CD4-positive, alpha-beta T cell (primary cell): ENCODE results near the gene CALN1. TPM values are rescaled to one million over a fixed set of nuclear protein-coding genes. Genes with fewer than 3 reads are reported as not detected.

Experiments
- ATAC-seq: fragments of 200-7000 bp; cut with Tn5 transposase; one replicate; pipeline ENCODE4 v1.10.0; 2022; ENCODE audit warnings: mild to moderate bottlenecking; ENCODE audit not compliant: poor library complexity
- CTCF ChIA-PET: fragments of 350-600 bp; sonication (Branson Sonifier 250); formaldehyde crosslinking; loops from one replicate; lab custom pipeline; 2021; ENCODE audit warnings: antibody characterized with exemption, inconsistent platforms; lab: Charles Lee
- POLR2A ChIA-PET: fragments of 350-600 bp; sonication (Branson Sonifier 250); formaldehyde crosslinking; loops from one replicate; lab custom pipeline; 2021; ENCODE audit warnings: antibody characterized with exemption, inconsistent platforms; lab: Charles Lee
- DNase-seq, 14 experiments: peaks; one replicate each; pipeline ENCODE4 v3.0.0-alpha.2; 2013 to 2020; ENCODE audit warnings: mixed read lengths in 2 of 14
- H3K27ac ChIP-seq, 2 donors: one replicate each; pipeline versions ENCODE4 v1.5.1 to v1.7.0; 2013; ENCODE audit warnings: low read length in 2 of 2, low read depth in 1 of 2, mild to moderate bottlenecking in 1 of 2
- H3K27me3 ChIP-seq, 2 experiments: 1 replicate in 1 of 2; 2 replicates in 1 of 2; pipeline versions ENCODE4 v1.6.1 to v1.7.0; 2013; ENCODE audit warnings: low read length in 2 of 2, control low read depth in 1 of 2, mild to moderate bottlenecking in 1 of 2, moderate library complexity in 1 of 2; ENCODE audit not compliant: insufficient read depth in 2 of 2, control insufficient read depth in 1 of 2
- H3K36me3 ChIP-seq: one replicate; pipeline ENCODE4 v1.6.1; 2013; ENCODE audit warnings: low read length, control low read depth; ENCODE audit not compliant: insufficient read depth
- H3K4me1 ChIP-seq: one replicate; pipeline ENCODE4 v1.6.1; 2013; ENCODE audit warnings: low read length, control low read depth; ENCODE audit not compliant: insufficient read depth
- H3K4me3 ChIP-seq: one replicate; pipeline ENCODE4 v1.5.1; 2013; ENCODE audit warnings: mild to moderate bottlenecking, low read length, moderate library complexity
- H3K9me3 ChIP-seq, 2 experiments: 1 replicate in 1 of 2; 2 replicates in 1 of 2; pipeline versions ENCODE4 v1.6.1 to v1.7.0; 2013; ENCODE audit warnings: low read length in 2 of 2, mild to moderate bottlenecking in 2 of 2, control low read depth in 1 of 2, moderate library complexity in 1 of 2; ENCODE audit not compliant: control insufficient read depth in 1 of 2, insufficient read depth in 1 of 2
- H3K27ac Mint-ChIP-seq: one replicate; pipeline ENCODE4 v1.8.0; 2020; ENCODE audit warnings: mixed read lengths
- H3K27me3 Mint-ChIP-seq: one replicate; pipeline ENCODE4 v1.8.0; 2021; ENCODE audit warnings: mixed read lengths
- H3K36me3 Mint-ChIP-seq: one replicate; pipeline ENCODE4 v1.8.0; 2021; ENCODE audit warnings: low read depth, mixed read lengths
- H3K4me1 Mint-ChIP-seq: one replicate; pipeline ENCODE4 v1.8.0; 2021; ENCODE audit warnings: low read depth, mixed read lengths
- H3K4me3 Mint-ChIP-seq: one replicate; pipeline ENCODE4 v1.8.0; 2020; ENCODE audit warnings: mild to moderate bottlenecking, mixed read lengths
- H3K9me3 Mint-ChIP-seq: one replicate; pipeline ENCODE4 v1.8.0; 2020; ENCODE audit warnings: mixed read lengths
- CTCF ChIP-seq: fragments of 200-600 bp; IDR thresholded peaks from one replicate; pipeline ENCODE4 v1.8.0; 2022; ENCODE audit warnings: antibody characterized with exemption, mild to moderate bottlenecking
- intact Hi-C, 2 experiments: fragments of 100-400 bp; cut with DNase I in 1 of 2; cut with micrococcal nuclease in 1 of 2; formaldehyde crosslinking; loops; one replicate each; pipeline versions ENCODE4 v1.15.1 to v1.9.0; 2023 to 2025; cut with DNase I, micrococcal nuclease
- total RNA-seq, 174 experiments: library from RNA in 2 of 174; stranded (reverse) in 2 of 174; gene quantifications; one replicate each; pipeline ENCODE4 v1.2.3 and lab custom pipeline; 2021 to 2026

CALN1 gene
- total RNA-seq, 2 experiments from 2014 or later: 0.06 TPM; not detected in 1

DNA sequence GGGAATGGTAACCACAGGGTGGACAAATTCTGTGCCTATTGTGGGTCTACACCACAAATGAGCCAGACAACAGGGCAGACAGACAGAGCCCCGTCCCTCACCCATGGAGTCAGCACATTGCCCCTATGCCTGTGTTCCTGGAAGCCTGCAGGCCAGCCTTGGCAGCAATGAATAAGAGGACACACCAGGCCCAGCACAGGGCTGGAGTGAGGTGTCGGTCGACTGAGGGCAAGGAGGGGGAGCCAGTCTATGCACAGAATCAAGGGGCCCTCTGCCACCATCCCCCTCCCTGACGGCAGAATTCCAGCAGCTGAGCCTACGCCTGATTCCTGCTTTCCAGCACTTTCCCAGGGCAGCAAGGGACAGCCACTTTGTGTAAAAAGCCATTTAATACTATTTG, 98.2 kb downstream of the CALN1 start:
- H3K9me3 ChIP-seq: peaks cover 0 to 14% of the 10 kb centered on the region in 2 experiments
- Mint-ChIP-seq H3K27ac (no peak overlapping the region), H3K4me1 (no peaks in the 10 kb centered on the region), H3K4me3 (no peak overlapping the region), H3K36me3 (no peaks in the 10 kb centered on the region), H3K27me3 (no peaks in the 10 kb centered on the region), H3K9me3 (no peaks in the 10 kb centered on the region)
- no peaks in the 10 kb centered on the region for H3K36me3 ChIP-seq
- ChIA-PET POLR2A (no interaction called here), CTCF (no interaction called here)
- no peak overlapping the region for H3K27ac ChIP-seq
- no peaks in the 10 kb centered on the region for H3K4me1 ChIP-seq
- no peak for ATAC-seq
- no peak for TF ChIP-seq CTCF
- H3K4me3 ChIP-seq: no peak overlapping the region
- no peaks in the 10 kb centered on the region for H3K27me3 ChIP-seq
- intact Hi-C loops: no loop called here
- DNase-seq: no peak

- Histone ChIP-seq H3K27ac (no peak overlapping the region), H3K36me3 (no peaks in the 10 kb centered on the region), H3K27me3 (no peaks in the 10 kb centered on the region), H3K9me3 (peaks cover 0 to 20% of the 10 kb centered on the region in 2 experiments), H3K4me1 (no peaks in the 10 kb centered on the region), H3K4me3 (no peak overlapping the region)
- ATAC-seq (no peak), DNase-seq (no peak)
- TF ChIP-seq CTCF: no peak
- Mint-ChIP-seq H3K27me3 (no peaks in the 10 kb centered on the region), H3K4me1 (no peaks in the 10 kb centered on the region), H3K36me3 (no peaks in the 10 kb centered on the region), H3K27ac (no peak overlapping the region), H3K9me3 (no peaks in the 10 kb centered on the region), H3K4me3 (no peak overlapping the region)
- CTCF ChIA-PET: no interaction called here
- intact Hi-C loops: no loop called here
- POLR2A ChIA-PET: no interaction called here
Measured at GRCh38 chr7:72310301-72310700, 101.8 kb downstream of the CALN1 start.

- CTCF ChIA-PET: no interaction called here
- H3K9me3 Mint-ChIP-seq: no peaks in the 10 kb centered on the region
- H3K4me1 ChIP-seq: no peaks in the 10 kb centered on the region
- TF ChIP-seq CTCF: no peak
- H3K4me3 Mint-ChIP-seq: no peak overlapping the region
- no peaks in the 10 kb centered on the region for H3K27me3 ChIP-seq
- H3K9me3 ChIP-seq: peaks cover 0 to 20% of the 10 kb centered on the region in 2 experiments
- ATAC-seq (no peak), DNase-seq (no peak)
- H3K27ac ChIP-seq: no peak overlapping the region
- H3K27me3 Mint-ChIP-seq: no peaks in the 10 kb centered on the region
- no peaks in the 10 kb centered on the region for H3K36me3 Mint-ChIP-seq
- H3K27ac Mint-ChIP-seq: no peak overlapping the region
- H3K4me1 Mint-ChIP-seq: no peaks in the 10 kb centered on the region
- H3K36me3 ChIP-seq: no peaks in the 10 kb centered on the region
- POLR2A ChIA-PET: no interaction called here
- intact Hi-C loops: no loop called here
- no peak overlapping the region for H3K4me3 ChIP-seq
Measured at GRCh38 chr7:72309476-72309875, 102.7 kb downstream of the CALN1 start.
